Measurements from ENCODE around the gene UBE2K.
"Not testable (repeated sequence)": the region's sequence is repeated elsewhere in the genome, so short reads cannot be mapped to it uniquely, and the experiment has no call there.

DNA sequence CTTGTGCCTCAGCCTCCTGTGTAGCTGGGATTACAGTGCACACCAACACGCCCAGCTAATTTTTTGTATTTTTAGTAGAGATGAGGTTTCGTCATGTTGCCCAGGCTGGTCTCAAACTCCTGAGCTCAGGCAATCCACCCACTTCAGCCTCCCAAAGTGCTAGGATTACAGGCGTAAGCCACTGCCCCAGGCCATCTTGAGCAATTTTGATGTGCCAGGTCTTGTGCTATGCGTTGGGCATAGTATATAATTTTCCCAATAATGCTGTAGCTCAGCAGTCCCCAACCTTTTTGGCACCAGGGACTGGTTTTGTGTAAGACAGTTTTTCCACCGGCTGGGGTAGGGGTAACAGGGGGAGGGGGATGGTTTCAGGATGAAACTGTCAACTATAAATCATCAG lies 41.3 kb upstream of the UBE2K start:
- TF ChIP-seq EZH2 (IDR thresholded peaks at IDR 0.05; ENCODE audit: insufficient read depth, poor library complexity, severe bottlenecking); EZH2phosphoT487 (IDR thresholded peaks at IDR 0.05; ENCODE audit: insufficient read depth, low read depth): not testable (repeated sequence)
